Endothelial cell of umbilical vein (primary cell): Measurements from ENCODE around the gene POMP.

Experiments
- CTCF ChIP-seq, 2 donors: IDR thresholded peaks; 1 replicate in 1 of 2; 2 replicates in 1 of 2; pipeline ENCODE4 v1.5.1; 2011; ENCODE audit warnings: low read length in 2 of 2, mild to moderate bottlenecking in 2 of 2, moderate library complexity in 2 of 2, control low read depth in 1 of 2, inconsistent platforms in 1 of 2, low read depth in 1 of 2; ENCODE audit not compliant: insufficient read depth in 1 of 2; ENCODE audit errors: extremely low read depth in 1 of 2
- EZH2 ChIP-seq: IDR thresholded peaks from 2 replicates; pipeline ENCODE4 v1.6.1; 2012; ENCODE audit warnings: borderline replicate concordance, low read depth, mild to moderate bottlenecking, moderate library complexity, low read length, inconsistent platforms; ENCODE audit not compliant: severe bottlenecking
- FOS ChIP-seq: IDR thresholded peaks from 2 replicates; pipeline ENCODE4 v1.6.1; 2011; ENCODE audit warnings: mild to moderate bottlenecking, low read length, moderate library complexity, borderline replicate concordance; ENCODE audit not compliant: insufficient read depth
- JUN ChIP-seq: IDR thresholded peaks from 2 replicates; pipeline ENCODE4 v1.6.1; 2011; ENCODE audit warnings: borderline replicate concordance, low read depth; ENCODE audit not compliant: insufficient read length, insufficient read depth
- MYC ChIP-seq: IDR thresholded peaks from one replicate; pipeline ENCODE4 v1.6.1; 2011; ENCODE audit warnings: mild to moderate bottlenecking, low read depth, low read length
- POLR2A ChIP-seq: IDR thresholded peaks from 2 replicates; pipeline ENCODE4 v1.6.1; 2012; ENCODE audit warnings: low read depth, mild to moderate bottlenecking, control low read depth, low read length
- POLR2AphosphoS5 ChIP-seq: IDR thresholded peaks from 2 replicates; pipeline ENCODE4 v1.6.1; 2012; ENCODE audit warnings: low read depth, mild to moderate bottlenecking, control low read depth, low read length, moderate library complexity; ENCODE audit not compliant: insufficient read depth

GRCh38 chr13:28628241-28628640 is 30.7 kb upstream of the POMP start:
- TF ChIP-seq CTCF (IDR thresholded peaks at IDR 0.05; ENCODE audit: extremely low read depth in 1 of 2, insufficient read depth in 1 of 2, low read depth in 1 of 2, low read length in 2 of 2) = no peak
- TF ChIP-seq FOS = no peak
- no peak for TF ChIP-seq POLR2A
- TF ChIP-seq POLR2AphosphoS5 = no peak
- TF ChIP-seq JUN = no peak
- TF ChIP-seq MYC = no peak
- TF ChIP-seq EZH2 = no peak
